NCI-H1105 (cell line): ENCODE results near the gene ZNF813.
A peak's percentile ranks its signal among the peaks of the same experiment; 100 is the strongest.
"Not testable (repeated sequence)": the region's sequence is repeated elsewhere in the genome, so short reads cannot be mapped to it uniquely, and the experiment has no call there.

Experiments
- DNase-seq: peaks from one replicate; lab custom pipeline; 2025; lab: John Stamatoyannopoulos, UW

Gene ZNF813

DNA sequence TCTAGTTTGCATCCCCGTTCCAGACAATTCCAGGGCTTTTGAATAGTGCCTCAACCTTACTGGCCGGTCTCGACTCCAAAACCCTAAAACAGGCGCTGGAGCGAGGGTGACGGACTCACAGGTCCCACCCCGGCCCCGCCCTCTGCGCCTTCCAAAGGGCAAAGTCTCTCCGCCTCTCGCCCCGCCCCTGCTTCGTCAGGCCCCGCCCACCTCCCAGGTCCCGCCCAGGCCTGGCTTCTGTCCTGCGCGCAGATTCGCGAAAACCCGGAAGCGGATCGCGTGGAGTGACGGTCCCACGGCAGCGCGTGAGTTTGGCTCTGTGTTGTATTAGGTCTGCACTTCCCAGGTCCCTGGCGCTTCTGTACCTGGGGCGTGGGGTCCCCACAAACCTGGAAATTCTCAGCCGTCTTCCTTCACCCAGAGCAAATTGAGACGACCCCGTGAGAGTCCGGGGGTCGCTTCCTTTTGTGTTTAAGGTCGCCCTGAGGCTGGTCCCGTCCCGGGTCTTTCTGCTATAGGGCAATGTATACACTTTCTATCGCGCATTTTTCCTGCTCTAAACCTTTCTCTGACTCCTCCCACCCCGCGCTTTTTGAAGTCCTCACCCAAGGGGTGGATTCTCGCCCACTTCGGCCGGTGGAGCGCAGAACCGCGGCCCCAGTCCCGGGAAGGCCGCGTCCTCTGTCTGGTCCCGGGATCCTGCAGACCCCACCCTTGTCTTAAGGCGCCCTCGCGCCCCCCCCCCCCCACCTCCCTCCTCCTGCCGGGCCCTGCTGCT is at the start of gene ZNF813:
Gene ZNF813, plus strand, starts transcription at position 249 of the 778 bp plus-strand sequence. CDS start 16,090 bp downstream, outside the sequence.
- DNase-seq = no peak

DNA sequence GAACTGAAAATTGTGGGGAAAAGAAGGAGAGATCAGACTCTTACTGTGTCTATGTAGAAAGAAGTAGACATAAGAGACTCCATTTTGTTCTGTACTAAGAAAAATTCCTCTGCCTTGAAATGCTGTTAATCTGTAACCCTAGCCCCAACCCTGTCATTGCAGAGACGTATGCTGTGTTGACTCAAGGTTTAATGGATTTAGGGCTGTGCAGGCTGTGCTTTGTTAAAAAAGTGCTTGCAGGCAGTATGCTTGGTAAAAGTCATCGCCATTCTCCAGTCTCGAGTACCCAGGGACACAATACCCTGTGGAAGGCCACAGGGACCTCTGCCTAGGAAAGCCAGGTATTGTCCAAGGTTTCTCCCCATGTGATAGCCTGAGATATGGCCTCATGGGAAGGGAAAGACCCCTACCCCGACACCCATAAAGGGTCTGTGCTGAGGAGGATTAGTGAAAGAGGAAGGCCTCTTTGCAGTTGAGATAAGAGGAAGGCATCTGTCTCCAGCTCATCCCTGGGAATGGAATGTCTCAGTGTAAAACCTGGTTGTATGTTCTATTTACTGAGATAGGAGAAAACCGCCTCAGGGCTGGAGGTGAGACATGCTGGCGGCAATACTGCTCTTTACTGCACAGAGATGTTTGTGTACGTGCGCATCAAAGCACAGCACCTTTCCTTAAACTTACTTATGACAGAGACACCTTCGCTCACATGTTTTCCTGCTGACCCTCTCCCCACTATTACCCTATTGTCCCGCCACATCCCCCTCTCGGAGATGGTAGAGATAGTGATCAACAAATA is 46.8 kb upstream of the ZNF813 start:
- DNase-seq = not testable (repeated sequence)

DNA sequence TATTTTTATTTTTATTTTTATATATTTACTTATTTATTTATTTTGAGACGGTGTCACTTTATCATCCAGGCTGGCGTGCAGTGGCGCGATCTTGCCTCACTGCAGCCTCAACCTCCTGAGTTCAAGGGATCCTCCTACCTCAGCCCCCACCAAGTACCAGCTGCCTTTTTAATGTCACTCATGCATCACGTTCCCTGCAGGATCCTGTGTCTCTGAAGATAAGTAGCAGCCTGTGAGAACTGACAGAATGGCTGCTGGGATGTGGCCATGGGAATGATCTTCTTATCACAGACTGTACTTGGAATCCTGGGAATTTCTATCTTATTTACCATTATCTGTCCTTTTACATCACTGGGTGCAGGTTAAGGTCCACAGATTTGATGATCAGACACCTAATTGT is 45.0 kb upstream of the ZNF813 start:
- no peak for DNase-seq

DNA sequence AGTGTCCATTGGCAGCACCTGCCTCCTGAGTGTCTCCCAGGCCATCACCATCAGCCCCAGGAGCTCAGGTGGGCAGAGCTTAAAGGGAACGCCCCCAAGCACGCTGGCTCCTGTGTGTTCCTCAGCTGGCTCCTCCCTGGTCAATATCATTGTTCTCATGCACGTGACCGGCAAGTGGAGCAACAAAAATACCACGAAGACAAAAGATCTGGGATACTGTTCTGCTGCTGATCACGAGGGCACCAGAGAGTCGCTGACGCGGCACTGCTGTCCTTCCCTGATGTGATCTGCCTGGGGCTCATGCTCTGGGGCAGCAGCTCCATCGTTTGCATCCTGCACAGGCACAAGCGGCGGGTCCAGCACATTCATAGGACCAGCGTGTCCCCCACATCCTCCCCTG is 44.5 kb upstream of the ZNF813 start:
- peak; percentile 10 for DNase-seq

DNA sequence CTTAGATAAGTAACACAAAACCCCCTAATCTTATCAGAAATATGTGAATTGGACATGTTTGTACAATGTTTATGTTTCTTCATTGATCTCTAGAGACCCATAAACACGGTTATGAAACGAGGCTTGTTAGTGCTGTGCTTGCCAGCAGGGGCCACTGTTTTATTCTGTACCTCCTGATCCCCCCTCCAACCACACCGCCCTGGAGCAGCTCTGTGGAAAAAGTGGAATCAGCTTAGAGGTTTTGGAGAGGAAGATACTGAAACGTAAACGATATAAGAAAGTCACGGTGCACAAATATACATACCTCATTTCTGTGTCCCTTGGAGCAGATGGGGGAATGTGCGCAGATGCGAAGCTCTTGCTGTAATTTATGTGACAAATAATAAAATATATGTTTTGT is 43.9 kb upstream of the ZNF813 start:
- not testable (repeated sequence) for DNase-seq

DNA sequence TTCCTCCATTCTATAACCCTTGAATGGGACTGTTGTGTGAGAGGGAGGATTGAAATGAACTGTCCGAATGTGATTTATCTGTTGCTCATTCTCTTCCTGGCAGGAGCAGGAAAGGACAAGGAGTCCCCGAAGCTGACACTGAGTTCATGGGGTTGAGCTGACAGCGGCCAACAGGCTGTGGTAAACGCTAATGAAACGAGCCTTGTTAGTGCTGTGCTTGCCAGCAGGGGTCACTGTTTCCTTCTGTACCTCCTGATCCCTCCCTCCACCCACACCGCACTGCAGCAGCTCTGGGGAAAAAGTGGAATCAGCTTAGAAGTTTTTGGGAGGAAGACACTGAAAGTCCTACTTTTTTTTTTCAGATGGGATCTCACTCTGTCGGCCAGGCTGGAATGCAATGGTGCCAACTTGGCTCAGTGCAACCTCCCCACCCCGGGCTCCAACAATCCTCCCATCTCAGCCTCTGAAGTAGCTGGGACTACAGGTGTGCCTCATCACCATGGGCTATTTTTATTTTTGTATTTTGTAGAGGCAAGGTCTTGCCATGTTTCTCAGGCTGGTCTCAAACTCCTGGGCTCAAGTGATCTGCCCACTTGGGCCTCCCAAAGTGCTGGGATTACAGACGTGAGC is 42.5 kb upstream of the ZNF813 start:
- DNase-seq = peak; percentile 48

DNA sequence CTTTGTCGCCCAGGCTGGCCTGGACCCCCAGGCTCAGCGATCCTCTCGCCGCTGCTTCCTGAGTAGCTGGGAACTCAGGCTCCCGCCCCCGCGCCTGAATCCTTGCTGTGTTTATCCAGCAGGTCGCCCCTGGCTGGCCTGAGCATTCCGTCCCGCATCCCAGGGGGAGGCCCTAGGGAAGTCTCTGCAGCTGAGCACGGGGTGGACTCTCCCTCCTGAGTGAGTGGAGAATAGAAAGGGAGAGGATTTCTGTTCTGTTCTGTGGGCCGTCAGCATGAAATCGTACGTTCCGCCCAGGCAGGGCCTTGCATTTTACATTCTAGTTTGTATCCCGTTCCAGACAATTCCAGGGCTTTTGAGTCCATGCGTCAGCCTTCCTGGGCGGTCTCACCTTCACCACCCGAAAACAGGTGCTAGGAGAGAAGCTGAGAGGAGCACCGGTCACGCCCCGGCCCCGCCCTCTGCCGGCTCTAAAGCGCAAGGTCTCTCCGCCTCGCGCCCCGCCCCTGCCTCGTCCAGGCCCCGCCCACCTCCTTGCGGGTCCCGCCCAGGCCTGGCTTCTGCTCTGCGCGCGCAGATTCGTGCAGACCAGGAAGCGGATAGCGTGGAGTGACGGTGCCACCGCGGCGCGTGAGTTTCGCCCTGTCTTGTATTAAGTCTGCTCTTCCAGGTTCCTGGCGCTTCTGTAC is 36.0 kb upstream of the ZNF813 start, which contains the start of gene ZNF761:
Gene ZNF761, plus strand, starts transcription at position 586 of the 689 bp plus-strand sequence. CDS start 15,285 bp downstream, outside the sequence.
- DNase-seq = peak; percentile 97

DNA sequence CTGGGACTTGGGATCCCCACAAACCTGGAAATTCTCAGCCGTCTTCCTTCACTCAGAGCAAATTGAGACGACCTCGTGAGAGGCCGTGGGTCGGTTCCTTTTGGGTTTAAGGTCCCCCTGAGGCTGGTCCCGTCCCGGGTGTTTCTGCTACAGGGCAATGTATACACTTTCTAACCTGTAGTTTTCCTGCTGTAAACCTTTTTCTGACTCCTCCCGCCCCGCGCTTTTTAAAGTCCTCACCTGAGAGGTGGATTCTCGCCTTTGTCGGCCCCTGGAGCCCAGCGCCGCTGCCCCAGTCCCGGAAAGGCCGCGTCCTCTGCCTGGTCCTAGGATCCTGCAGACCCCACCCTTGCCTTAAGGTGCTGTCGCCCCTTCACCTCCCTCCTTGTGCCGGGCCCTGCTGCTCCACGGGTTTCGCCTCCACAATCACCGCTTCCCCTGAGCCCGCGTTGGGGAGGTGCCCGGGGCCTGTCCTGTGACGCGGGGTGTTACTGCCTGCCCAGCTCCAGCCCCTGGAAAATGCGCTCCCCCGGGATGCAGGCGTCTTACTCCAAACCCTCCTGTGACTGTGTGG is 35.4 kb upstream of the ZNF813 start:
- no peak for DNase-seq

DNA sequence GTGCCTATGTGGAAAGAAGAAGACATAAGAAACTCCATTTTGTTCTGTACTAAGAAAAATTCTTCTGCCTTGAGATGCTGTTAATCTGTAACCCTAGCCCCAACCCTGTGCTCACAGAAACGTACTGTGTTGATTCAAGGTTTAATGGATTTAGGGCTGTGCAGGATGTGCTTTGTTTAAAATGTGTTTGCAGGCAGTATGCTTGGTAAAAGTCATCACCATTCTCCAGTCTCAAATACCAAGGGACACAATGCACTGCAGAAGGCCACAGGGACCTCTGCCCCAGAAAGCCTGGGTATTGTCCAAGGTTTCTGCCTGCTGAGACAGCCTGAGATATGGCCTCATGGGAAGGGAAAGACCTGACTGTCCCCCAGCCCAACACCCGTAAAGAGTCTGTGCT is 23.7 kb upstream of the ZNF813 start:
- not testable (repeated sequence) for DNase-seq

DNA sequence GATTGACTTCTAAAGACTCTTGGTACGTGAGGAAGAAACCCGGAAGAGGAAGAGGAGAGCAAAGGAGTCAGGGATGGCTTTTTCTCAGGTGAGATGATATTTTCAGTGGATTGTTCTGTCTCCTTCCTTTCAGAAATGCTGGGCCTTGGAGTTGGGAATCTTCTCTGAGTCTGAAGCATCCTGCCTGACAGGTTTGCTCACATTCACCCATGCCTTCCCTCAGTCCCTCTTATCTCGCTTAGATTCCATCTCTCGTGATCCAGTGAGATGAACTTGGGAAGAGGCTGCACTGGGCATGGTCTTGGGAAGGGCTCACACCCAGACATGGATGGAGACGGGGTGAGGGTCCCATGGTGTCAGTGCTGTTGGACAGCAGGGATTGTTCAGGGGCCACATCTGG is 20.3 kb upstream of the ZNF813 start:
- not testable (repeated sequence) for DNase-seq

DNA sequence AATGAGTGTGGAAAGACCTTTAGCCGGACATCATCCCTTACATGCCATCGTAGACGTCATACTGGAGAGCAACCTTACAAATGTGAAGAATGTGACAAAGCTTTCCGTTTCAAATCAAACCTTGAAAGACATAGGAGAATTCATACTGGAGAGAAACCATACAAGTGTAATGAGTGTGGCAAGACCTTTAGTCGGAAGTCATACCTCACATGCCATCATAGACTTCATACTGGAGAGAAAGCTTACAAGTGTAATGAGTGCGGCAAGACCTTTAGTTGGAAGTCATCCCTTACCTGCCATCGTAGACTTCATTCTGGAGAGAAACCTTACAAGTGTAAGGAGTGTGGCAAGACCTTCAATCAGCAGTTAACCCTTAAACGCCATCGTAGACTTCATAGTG is 11.7 kb upstream of the ZNF813 start:
- DNase-seq = no peak

DNA sequence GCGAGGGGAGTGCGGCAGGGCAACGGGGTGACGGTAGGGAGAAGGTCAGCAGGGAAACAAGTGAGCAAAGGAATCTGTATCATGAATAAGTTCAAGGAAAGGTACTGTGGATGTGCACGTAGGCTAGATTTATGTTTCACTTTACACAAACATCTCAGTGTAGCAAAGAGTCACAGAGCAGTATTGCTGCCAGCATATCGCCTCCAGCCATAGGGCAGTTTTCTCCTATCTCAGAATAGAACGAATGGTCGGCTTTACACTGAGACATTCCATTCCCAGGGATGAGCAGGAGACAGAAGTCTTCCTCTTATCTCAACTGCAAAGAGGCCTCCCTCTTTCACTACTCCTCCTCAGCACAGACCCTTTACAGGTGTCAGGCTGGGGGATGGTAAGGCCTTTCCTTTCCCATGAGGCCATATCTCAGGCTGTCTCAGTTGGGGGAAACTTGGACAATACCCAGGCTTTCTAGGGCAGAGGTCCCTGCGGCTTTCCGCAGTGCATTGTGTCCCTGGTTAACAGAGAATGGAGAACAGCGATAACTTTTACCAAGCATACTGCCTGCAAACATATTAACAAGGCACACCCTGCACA is 7.3 kb upstream of the ZNF813 start:
- DNase-seq = not testable (repeated sequence)

DNA sequence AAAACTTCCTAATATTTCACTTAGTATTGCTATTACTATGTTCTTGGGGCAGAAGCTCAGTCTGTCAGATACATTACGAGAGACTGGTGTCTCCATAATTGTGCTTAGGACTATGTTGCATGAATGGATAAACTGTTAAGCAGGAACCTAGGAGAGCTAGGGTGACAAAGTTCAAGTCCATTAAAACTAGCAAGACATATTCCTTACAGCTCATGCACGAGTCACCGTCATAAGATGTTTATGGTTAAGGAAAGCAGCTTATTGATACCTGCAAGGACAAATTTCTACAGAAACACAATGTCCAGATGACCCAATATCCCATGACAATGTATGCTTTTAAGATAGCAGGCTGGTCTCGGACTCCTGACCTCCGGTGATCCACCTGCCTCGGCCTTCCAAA is 5.7 kb upstream of the ZNF813 start:
- DNase-seq = no peak

DNA sequence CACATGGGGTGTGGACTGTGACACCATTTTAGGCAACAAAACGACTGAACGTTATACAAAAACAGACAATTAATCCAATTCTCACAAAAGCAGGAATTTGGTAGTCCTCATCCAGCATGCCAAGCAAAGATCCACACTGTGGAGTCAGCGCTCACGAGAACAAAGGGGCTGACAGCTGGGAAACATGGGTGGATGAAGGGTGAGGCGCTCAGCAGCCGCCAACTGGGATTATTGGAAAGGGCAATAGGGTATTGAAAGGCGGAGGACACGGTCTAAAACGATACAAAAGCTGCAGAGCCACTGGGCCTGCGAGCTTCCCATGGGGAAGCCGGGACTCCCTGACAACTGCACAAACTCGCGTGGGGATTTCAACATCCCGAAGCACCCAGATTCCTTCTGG is 4.7 kb upstream of the ZNF813 start:
- DNase-seq = no peak

DNA sequence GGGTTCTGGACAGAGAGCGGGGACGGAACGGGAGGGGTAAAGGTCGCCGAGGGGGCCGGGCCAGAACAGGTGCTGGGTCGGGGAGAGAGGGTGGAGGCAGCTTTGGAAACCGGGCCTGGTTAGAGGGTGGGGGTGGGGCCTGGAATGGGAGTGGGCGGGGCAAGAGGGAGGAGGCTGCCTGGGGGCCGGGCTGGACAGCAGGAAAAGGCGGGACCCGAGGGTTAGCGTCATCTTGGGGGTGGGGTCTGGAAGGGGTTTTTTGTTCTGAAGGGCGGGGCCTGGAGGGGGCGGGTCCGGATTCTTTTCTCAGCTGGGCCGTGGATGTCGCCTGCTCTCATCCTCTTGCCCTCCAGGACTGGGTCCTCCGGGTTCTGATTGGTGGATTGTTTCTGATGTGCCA is 4.3 kb upstream of the ZNF813 start:
- DNase-seq = no peak

DNA sequence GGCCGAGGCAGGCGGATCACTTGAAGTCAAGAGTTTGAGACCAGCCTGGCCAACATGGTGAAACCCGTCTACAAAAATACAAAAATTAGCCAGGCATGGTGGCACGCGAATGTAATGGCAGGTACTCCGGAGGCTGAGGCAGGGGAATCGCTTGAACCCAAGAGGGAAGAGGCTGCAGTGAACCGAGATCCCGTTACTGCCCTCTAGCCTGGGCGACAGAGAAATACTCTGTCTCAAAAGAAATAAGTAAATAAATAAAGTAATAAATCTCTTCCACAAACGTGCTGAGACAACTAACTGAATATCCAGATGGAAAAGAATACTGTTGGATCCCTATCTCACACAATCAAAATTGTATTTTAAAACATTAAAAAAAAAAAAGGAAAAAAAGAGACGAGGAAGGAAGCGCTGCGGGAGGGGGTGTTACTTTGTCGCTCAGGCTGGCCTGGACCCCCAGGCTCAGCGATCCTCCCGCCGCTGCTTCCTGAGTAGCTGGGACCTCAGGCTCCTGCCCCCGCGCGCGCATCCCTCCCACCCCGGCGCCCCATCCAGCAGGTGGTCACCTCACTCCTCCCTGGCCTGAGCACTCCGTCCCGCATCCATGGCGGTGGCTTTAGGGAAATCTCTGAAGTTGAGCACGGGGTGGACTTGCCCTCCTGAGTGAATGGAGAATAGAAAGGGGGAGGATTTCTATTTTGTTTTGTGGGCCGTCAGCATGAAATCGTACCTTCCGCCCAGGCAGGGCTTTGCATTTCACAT is 628 bp upstream of the ZNF813 start:
- DNase-seq = no peak

DNA sequence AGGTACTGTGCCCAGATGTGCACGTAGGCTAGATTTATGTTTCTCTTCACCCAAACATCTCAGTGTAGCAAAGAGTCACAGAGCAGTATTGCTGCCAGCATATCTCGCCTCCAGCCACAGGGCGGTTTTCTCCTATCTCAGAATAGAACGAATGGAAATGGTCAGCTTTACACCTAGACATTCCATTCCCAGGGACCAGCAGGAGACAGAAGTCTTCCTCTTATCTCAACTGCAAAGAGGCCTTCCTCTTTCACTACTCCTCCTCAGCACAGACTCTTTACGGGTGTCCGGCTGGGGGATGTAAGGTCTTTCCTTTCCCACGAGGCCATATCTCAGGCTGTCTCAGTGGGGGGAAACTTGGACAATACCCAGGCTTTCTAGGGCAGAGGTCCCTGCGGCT is 1.1 kb downstream of the ZNF813 start:
- not testable (repeated sequence) for DNase-seq

DNA sequence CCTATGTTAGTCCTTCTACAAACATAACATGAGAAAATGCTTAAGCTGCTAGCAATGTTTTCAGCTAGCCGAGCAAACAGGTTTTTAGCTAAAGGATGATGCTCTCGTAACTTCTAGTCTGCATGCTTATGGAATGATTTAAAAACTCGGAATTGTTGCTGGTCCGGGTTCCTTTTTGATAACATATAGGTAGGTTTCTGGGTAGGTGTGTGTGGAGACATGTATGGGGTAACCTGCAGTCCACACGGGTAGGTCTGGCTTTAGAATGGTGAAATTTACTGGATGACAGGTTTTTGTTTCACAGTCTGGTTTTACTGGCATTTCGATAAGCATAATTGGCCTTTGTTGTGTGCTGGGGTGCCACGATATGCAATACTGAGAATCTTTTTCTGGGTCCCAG is 4.4 kb downstream of the ZNF813 start:
- DNase-seq = no peak

DNA sequence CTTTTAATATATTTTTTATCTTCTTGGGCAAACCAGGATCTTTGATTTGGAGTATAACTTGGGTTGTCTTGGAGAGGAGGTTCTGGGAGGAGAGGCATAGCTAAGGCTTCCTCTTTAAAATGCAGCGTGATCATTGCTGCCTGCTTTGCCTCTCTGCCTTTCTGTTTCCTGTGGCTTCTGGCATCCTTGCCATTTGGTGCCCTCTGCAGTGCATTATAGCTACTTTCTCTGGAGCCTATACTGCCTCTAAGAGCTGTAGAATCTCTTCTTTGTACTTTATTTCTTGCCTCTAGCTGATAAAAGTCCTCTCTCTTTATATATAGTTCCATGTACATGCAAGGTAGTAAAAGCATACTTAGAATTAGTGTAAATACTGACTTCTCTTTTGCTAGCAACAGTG is 7.3 kb downstream of the ZNF813 start:
- not testable (repeated sequence) for DNase-seq

DNA sequence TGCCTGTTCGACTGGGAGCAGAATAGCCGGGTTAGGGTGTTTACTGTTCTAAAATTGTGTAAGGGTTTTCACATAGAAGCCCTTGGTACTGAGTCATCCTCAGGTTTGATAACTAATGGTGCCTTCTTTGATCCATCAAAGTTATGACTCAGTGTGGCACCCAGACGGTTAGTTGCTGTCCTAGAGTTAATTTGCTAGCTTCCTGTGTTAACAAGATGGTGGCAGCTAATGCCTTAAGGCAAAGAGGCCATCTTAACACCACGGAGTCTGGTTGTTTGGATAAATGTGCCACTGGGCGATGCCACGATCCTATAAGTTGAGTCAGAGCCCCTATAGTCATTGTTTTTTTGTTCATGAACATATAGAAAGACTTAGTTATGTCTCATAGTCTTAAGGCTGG is 7.9 kb downstream of the ZNF813 start:
- DNase-seq = not testable (repeated sequence)

DNA sequence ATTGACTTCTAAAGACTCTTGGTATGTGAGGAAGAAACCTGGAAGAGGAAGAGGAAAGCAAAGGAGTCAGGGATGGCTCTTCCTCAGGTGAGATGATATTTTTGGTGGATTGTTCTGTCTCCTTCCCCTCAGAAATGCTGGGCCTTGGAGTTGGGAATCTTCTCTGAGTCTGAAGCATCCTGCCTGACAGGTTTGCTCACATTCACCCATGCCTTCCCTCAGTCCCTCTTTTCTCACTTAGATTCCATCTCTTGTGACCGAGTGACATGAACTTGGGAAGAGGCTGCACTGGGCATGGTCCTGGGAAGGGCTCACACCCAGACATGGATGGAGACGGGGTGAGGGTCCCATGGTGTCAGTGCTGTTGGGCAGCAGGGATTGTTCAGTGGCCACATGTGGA is 16.2 kb downstream of the ZNF813 start:
- DNase-seq = not testable (repeated sequence)
